Measurements from ENCODE around the gene RAB5IF.
A peak's percentile ranks its signal among the peaks of the same experiment; 100 is the strongest.
"Not testable (repeated sequence)": the region's sequence is repeated elsewhere in the genome, so short reads cannot be mapped to it uniquely, and the experiment has no call there.

The RAB5IF gene

GRCh38 chr20:36605399-36606157, at the start of gene RAB5IF:
RAB5IF (plus strand) TSS chr20:36605779; CDS start chr20:36605952, 173 bp downstream.
- DNase-seq (ENCODE audit: low read depth) = peak; percentile 97

GRCh38 chr20:36562724-36563123, 42.9 kb upstream of the RAB5IF start:
- DNase-seq (ENCODE audit: low read depth) = no peak

GRCh38 chr20:36563374-36563773, 42.2 kb upstream of the RAB5IF start:
- DNase-seq (ENCODE audit: low read depth) = no peak

- not testable (repeated sequence) for DNase-seq (ENCODE audit: low read depth)
These were observed 41.4 kb upstream of the RAB5IF start for GRCh38 chr20:36564078-36564725.

- not testable (repeated sequence) for DNase-seq (ENCODE audit: low read depth)
These were observed 40.9 kb upstream of the RAB5IF start for GRCh38 chr20:36564726-36565121.

- DNase-seq (ENCODE audit: low read depth) = no peak
These were observed 40.1 kb upstream of the RAB5IF start for GRCh38 chr20:36565520-36565919.

GRCh38 chr20:36569847-36570429, 35.6 kb upstream of the RAB5IF start:
- DNase-seq (ENCODE audit: low read depth) = peak; percentile 83

- DNase-seq (ENCODE audit: low read depth) = no peak
These were observed 33.7 kb upstream of the RAB5IF start for GRCh38 chr20:36571564-36572504.

GRCh38 chr20:36572701-36573102, 32.9 kb upstream of the RAB5IF start:
- peak; percentile 40 for DNase-seq (ENCODE audit: low read depth)

GRCh38 chr20:36573103-36573797, 32.3 kb upstream of the RAB5IF start, which contains the start of gene TGIF2:
TGIF2 (plus strand) TSS chr20:36573597; CDS start chr20:36578775, 5,178 bp downstream.
- DNase-seq (ENCODE audit: low read depth) = peak; percentile 78

- DNase-seq (ENCODE audit: low read depth) = no peak
These were observed 31.7 kb upstream of the RAB5IF start for GRCh38 chr20:36573798-36574365.

GRCh38 chr20:36574366-36575135, 31.0 kb upstream of the RAB5IF start:
- peak; percentile 78 for DNase-seq (ENCODE audit: low read depth)

GRCh38 chr20:36576081-36576445, 29.5 kb upstream of the RAB5IF start:
- no peak for DNase-seq (ENCODE audit: low read depth)

- DNase-seq (ENCODE audit: low read depth) = no peak
These were observed 27.1 kb upstream of the RAB5IF start for GRCh38 chr20:36578356-36579041.

GRCh38 chr20:36579996-36580545, 25.5 kb upstream of the RAB5IF start:
- DNase-seq (ENCODE audit: low read depth) = peak; percentile 86

- no peak for DNase-seq (ENCODE audit: low read depth)
These were observed 23.3 kb upstream of the RAB5IF start for GRCh38 chr20:36582322-36582721.

GRCh38 chr20:36582821-36583220, 22.8 kb upstream of the RAB5IF start:
- no peak for DNase-seq (ENCODE audit: low read depth)

GRCh38 chr20:36584018-36584481, 21.5 kb upstream of the RAB5IF start:
- DNase-seq (ENCODE audit: low read depth) = no peak

Measured in amniotic epithelial cell (primary cell).